ENCODE data around the gene SEBOX.

DNA sequence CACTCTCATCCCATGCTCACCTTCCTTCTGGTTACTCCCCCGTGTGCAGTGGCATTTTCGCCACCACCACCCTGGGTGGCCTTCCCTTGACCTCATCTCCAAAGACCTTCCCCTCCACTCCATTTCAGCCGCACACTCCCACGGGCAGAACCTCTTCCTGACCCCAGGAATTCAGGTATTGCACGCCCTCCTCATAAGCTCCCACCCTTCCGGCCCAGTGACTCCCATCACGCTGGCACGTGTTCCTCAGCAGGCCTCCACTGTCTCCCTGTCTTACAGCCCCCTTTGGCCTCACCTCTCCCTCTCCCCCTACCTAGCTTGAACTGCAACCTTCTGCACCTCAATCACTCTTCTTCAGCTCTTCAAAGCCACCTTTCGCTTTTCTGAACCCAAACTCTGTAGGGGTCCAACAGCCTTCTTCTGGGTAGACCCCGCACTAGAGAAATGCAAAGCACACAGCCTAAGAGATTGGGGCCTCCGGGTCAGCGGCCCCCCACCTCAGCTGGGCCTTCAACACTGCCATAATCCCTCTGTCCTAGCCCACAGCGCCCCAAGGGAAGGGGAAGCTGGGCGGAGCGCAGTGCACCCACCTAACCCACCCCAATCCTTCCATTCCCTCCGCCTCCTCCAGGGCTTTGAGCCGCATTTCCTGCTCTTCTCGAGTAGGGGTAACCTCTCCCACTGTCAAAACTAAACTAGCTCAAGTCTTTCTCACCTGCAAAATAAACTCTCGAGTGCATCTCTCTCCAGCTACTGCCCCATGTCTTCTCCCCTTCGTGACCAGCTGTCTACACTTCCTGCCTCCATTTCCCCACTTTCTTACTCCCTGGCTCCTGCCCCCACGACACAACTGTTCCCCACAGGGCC is 47.7 kb downstream of the SEBOX start:
- TF ChIP-seq, protein P1, sequence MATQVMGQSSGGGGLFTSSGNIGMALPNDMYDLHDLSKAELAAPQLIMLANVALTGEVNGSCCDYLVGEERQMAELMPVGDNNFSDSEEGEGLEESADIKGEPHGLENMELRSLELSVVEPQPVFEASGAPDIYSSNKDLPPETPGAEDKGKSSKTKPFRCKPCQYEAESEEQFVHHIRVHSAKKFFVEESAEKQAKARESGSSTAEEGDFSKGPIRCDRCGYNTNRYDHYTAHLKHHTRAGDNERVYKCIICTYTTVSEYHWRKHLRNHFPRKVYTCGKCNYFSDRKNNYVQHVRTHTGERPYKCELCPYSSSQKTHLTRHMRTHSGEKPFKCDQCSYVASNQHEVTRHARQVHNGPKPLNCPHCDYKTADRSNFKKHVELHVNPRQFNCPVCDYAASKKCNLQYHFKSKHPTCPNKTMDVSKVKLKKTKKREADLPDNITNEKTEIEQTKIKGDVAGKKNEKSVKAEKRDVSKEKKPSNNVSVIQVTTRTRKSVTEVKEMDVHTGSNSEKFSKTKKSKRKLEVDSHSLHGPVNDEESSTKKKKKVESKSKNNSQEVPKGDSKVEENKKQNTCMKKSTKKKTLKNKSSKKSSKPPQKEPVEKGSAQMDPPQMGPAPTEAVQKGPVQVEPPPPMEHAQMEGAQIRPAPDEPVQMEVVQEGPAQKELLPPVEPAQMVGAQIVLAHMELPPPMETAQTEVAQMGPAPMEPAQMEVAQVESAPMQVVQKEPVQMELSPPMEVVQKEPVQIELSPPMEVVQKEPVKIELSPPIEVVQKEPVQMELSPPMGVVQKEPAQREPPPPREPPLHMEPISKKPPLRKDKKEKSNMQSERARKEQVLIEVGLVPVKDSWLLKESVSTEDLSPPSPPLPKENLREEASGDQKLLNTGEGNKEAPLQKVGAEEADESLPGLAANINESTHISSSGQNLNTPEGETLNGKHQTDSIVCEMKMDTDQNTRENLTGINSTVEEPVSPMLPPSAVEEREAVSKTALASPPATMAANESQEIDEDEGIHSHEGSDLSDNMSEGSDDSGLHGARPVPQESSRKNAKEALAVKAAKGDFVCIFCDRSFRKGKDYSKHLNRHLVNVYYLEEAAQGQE (IDR thresholded peaks at IDR 0.05; ENCODE audit: low read depth) = no peak
- no peak for TF ChIP-seq YY1 (IDR thresholded peaks at IDR 0.05; ENCODE audit: low read depth)
- TF ChIP-seq RAD21 (IDR thresholded peaks at IDR 0.05; ENCODE audit: low read depth) = no peak
- TF ChIP-seq CEBPB (IDR thresholded peaks at IDR 0.05) = no peak
- no peak for TF ChIP-seq CREB1 (IDR thresholded peaks at IDR 0.05; ENCODE audit: low read depth)
- no peak for TF ChIP-seq EP300 (IDR thresholded peaks at IDR 0.05; ENCODE audit: borderline replicate concordance)
- TF ChIP-seq, protein P2, sequence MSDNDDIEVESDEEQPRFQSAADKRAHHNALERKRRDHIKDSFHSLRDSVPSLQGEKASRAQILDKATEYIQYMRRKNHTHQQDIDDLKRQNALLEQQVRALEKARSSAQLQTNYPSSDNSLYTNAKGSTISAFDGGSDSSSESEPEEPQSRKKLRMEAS (IDR thresholded peaks at IDR 0.05) = no peak
